Transverse colon (tissue), 4 donors: ENCODE data around the gene GCLC.

Experiments used
- CTCF ChIP-seq, 5 experiments: fragments of 200-600 bp in 3 of 5; fragments of 450-650 bp in 2 of 5; sonication (generic) in 3 of 5; IDR thresholded peaks; 1 replicate in 2 of 5; 2 replicates in 3 of 5; pipeline ENCODE4 v1.5.1; 2016 to 2017; ENCODE audit warnings: antibody characterized with exemption in 5 of 5, inconsistent platforms in 3 of 5, mild to moderate bottlenecking in 2 of 5, moderate library complexity in 1 of 5
- EP300 ChIP-seq: sonication (generic); formaldehyde crosslinking; IDR thresholded peaks from one replicate; pipeline ENCODE4 v1.6.1; 2017; ENCODE audit warnings: antibody characterized with exemption, low read depth
- POLR2A ChIP-seq: fragments of 450-650 bp; IDR thresholded peaks from one replicate; pipeline ENCODE4 v1.6.1; 2016; ENCODE audit warnings: antibody characterized with exemption, mild to moderate bottlenecking, moderate library complexity
- POLR2AphosphoS5 ChIP-seq, 3 donors: sonication (generic); formaldehyde crosslinking; IDR thresholded peaks; one replicate each; pipeline ENCODE4 v1.6.1; 2016; ENCODE audit warnings: antibody characterized with exemption in 3 of 3

DNA sequence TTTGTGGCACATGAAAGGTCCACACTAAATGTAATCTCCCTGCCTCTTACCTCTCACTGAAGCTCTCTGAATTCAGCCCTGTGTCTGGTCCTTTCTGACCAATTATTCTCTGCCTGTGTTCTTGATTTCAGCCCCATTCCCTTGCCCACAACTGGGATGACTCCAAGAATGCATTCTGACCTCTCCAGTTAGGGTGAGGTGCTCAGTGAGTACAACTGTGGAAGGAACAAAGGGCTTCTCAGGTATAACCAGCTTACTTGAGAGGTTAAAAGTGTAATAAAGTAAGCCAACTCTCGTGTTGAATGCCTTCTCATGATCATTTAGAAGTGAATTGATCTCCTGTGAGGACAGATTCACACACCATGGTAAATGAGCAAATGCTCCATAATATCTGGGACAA, 88.1 kb downstream of the GCLC start:
- no peak for TF ChIP-seq POLR2AphosphoS5 (IDR thresholded peaks at IDR 0.05)
- no peak for TF ChIP-seq CTCF (IDR thresholded peaks at IDR 0.05)
- no peak for TF ChIP-seq EP300
- no peak for TF ChIP-seq POLR2A
